B cell (primary cell): ENCODE data around the gene RXYLT1.

ENCODE experiments used
- CTCF ChIP-seq: fragments of 200-600 bp; IDR thresholded peaks from one replicate; pipeline ENCODE4 v1.8.0; 2022; ENCODE audit warnings: antibody characterized with exemption, mild to moderate bottlenecking
- EZH2 ChIP-seq: IDR thresholded peaks from 2 replicates; pipeline ENCODE4 v1.6.1; 2012; ENCODE audit warnings: borderline replicate concordance, low read depth, mild to moderate bottlenecking, moderate library complexity, low read length; ENCODE audit not compliant: insufficient read depth, poor library complexity, severe bottlenecking

DNA sequence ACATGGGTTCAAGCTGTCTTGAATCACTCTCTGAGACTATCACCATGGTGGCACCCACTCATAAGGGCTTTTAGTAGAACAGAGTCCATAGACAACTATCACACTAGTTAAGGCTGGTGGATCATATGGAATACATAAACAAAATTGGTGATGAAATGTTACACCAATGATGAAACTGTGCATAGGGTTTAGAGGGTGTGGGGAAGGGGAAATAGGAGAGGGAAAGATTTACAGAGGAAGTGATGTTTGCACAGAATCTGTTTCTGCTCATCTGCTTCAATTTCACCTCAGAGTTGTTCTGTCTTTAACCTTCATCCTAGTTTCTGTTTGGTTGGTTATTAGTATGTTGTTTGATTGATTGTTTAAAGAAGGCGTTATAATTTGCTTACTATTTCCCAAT is 2.4 kb upstream of the RXYLT1 start:
- no peak for TF ChIP-seq CTCF
- TF ChIP-seq EZH2 = no peak
